OCI-LY1 (cell line): ENCODE measurements around the gene ATP8A2.

Experiments used
- H2AFZ ChIP-seq: fragments of 200-600 bp; sonication (generic), shearing (Covaris generic); 2 replicates; pipeline ENCODE4 v1.6.0; 2014; ENCODE audit warnings: antibody characterized with exemption, mild to moderate bottlenecking, low read length
- H3F3A ChIP-seq: fragments of 200-600 bp; sonication (generic), shearing (Covaris generic); 2 replicates; pipeline ENCODE4 v1.6.0; 2014; ENCODE audit warnings: mild to moderate bottlenecking, antibody characterized with exemption, low read length, moderate library complexity; ENCODE audit not compliant: insufficient read depth
- H3K27ac ChIP-seq: fragments of 200-600 bp; sonication (generic); 2 replicates; pipeline ENCODE4 v1.5.1; 2014; ENCODE audit warnings: low read length, mixed run types, mild to moderate bottlenecking, low read depth; ENCODE audit not compliant: poor library complexity, severe bottlenecking
- H3K27me3 ChIP-seq: fragments of 200-600 bp; sonication (generic); 2 replicates; pipeline ENCODE4 v1.6.0; 2014; ENCODE audit warnings: antibody characterized with exemption, mild to moderate bottlenecking, low read length, moderate library complexity; ENCODE audit not compliant: insufficient read depth
- H3K36me3 ChIP-seq: fragments of 200-600 bp; sonication (generic); 2 replicates; pipeline ENCODE4 v1.6.1; 2014; ENCODE audit warnings: mild to moderate bottlenecking, antibody characterized with exemption, low read length, moderate library complexity, mixed read lengths; ENCODE audit not compliant: insufficient read depth
- H3K4me1 ChIP-seq: fragments of 200-600 bp; sonication (generic); 2 replicates; pipeline ENCODE4 v1.5.1; 2014; ENCODE audit warnings: mild to moderate bottlenecking, low read length, moderate library complexity; ENCODE audit not compliant: insufficient read depth, severe bottlenecking
- H3K4me2 ChIP-seq: fragments of 200-600 bp; sonication (generic), shearing (Covaris generic); 2 replicates; pipeline ENCODE4 v1.6.1; 2014; ENCODE audit warnings: low read length
- H3K4me3 ChIP-seq: fragments of 200-600 bp; sonication (generic); 2 replicates; pipeline ENCODE4 v1.5.1; 2014; ENCODE audit warnings: low read length, low read depth, mild to moderate bottlenecking, mixed read lengths; ENCODE audit not compliant: poor library complexity, severe bottlenecking
- H3K79me2 ChIP-seq: fragments of 200-600 bp; shearing (Covaris generic); 2 replicates; pipeline ENCODE4 v1.6.1; 2016; ENCODE audit warnings: mixed run types, low read length, mixed read lengths; ENCODE audit not compliant: insufficient read depth
- H3K9ac ChIP-seq: fragments of 200-600 bp; sonication (generic), shearing (Covaris generic); 2 replicates; pipeline ENCODE4 v1.6.1; 2014; ENCODE audit warnings: mild to moderate bottlenecking, low read length, mixed read lengths
- H3K9me2 ChIP-seq: fragments of 200-600 bp; sonication (generic), shearing (Covaris generic); 2 replicates; pipeline ENCODE4 v1.6.1; 2014; ENCODE audit warnings: low read depth, mild to moderate bottlenecking, low read length, mixed read lengths
- H3K9me3 ChIP-seq: fragments of 200-600 bp; shearing (Covaris generic); 2 replicates; pipeline ENCODE4 v1.6.1; 2014; ENCODE audit warnings: low read length, mixed read lengths
- H4K20me1 ChIP-seq: fragments of 200-600 bp; sonication (generic), shearing (Covaris generic); 2 replicates; pipeline ENCODE4 v1.6.0; 2016; ENCODE audit warnings: mild to moderate bottlenecking, low read length; ENCODE audit not compliant: insufficient read depth
- CTCF ChIP-seq: fragments of 200-600 bp; sonication (generic), shearing (Covaris generic); IDR thresholded peaks from 2 replicates; pipeline ENCODE4 v1.5.1; 2017; ENCODE audit warnings: mild to moderate bottlenecking, antibody characterized with exemption, low read length, moderate library complexity, mixed read lengths
- EZH2 ChIP-seq: fragments of 200-600 bp; sonication (generic), shearing (Covaris generic); IDR thresholded peaks from 2 replicates; pipeline ENCODE4 v1.8.0; 2017; ENCODE audit warnings: borderline replicate concordance, mixed run types, mild to moderate bottlenecking, antibody characterized with exemption, low read length, moderate library complexity, mixed read lengths

ATP8A2 gene

GRCh38 chr13:25719666-25720065 lies 347.9 kb downstream of the ATP8A2 start:
- no peak for TF ChIP-seq CTCF
- no peak for TF ChIP-seq EZH2
- Histone ChIP-seq H3F3A (no peaks in the 10 kb centered on the region), H3K4me1 (no peaks in the 10 kb centered on the region), H3K36me3 (no peaks in the 10 kb centered on the region), H3K4me2 (no peak overlapping the region), H3K9me2 (no peaks in the 10 kb centered on the region), H3K27me3 (no peaks in the 10 kb centered on the region), H3K9ac (no peak overlapping the region), H3K79me2 (no peaks in the 10 kb centered on the region), H3K4me3 (no peak overlapping the region), H4K20me1 (no peaks in the 10 kb centered on the region), H2AFZ (no peak overlapping the region), H3K27ac (no peak overlapping the region), H3K9me3 (no peaks in the 10 kb centered on the region)

DNA sequence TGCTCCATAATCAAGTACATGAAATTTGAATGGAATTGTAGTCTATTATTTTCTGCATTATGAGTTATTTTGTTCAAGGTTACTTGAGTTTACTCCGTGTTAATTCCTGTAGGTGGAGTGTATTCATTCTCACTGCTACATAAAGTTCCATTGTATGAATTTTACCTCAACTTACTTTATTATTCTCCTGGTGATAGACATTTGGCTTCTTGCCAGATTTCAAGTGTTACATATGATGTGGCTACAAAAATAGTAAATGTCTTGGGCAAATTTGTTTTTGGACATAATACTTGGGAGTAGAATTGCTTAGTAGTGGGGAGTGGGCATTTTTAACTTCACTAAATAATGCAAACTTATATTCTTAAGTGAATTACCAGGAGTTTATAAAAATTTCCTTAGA lies 351.1 kb downstream of the ATP8A2 start:
- Histone ChIP-seq H3K9me2 (no peaks in the 10 kb centered on the region), H3K36me3 (no peaks in the 10 kb centered on the region), H3K4me1 (no peaks in the 10 kb centered on the region), H3F3A (no peaks in the 10 kb centered on the region), H3K9ac (no peak overlapping the region), H3K27ac (no peak overlapping the region), H4K20me1 (no peaks in the 10 kb centered on the region), H2AFZ (no peak overlapping the region), H3K4me3 (no peak overlapping the region), H3K79me2 (no peaks in the 10 kb centered on the region), H3K27me3 (no peaks in the 10 kb centered on the region), H3K9me3 (no peaks in the 10 kb centered on the region), H3K4me2 (no peak overlapping the region)
- no peak for TF ChIP-seq EZH2
- TF ChIP-seq CTCF, result no peak

- no peaks in the 10 kb centered on the region for H4K20me1 ChIP-seq
- H2AFZ ChIP-seq, result no peak overlapping the region
- no peaks in the 10 kb centered on the region for H3K9me3 ChIP-seq
- no peaks in the 10 kb centered on the region for H3K4me1 ChIP-seq
- no peaks in the 10 kb centered on the region for H3K36me3 ChIP-seq
- 0 out of 2 replicates have a peak, but pooled peaks cover 4% of the 10 kb centered on the region for H3K27me3 ChIP-seq
- no peak for TF ChIP-seq CTCF
- no peak for TF ChIP-seq EZH2
- H3F3A ChIP-seq, result no peaks in the 10 kb centered on the region
- no peak overlapping the region for H3K4me3 ChIP-seq
- H3K79me2 ChIP-seq, result no peaks in the 10 kb centered on the region
- H3K27ac ChIP-seq, result no peak overlapping the region
- no peak overlapping the region for H3K4me2 ChIP-seq
- H3K9me2 ChIP-seq, result no peaks in the 10 kb centered on the region
- H3K9ac ChIP-seq, result no peak overlapping the region
Measured at GRCh38 chr13:25725104-25725503, 353.3 kb downstream of the ATP8A2 start.
